Ishikawa (cell line): ENCODE data around the gene ZC3H4.

Experiments
- CEBPB ChIP-seq: IDR thresholded peaks from 2 replicates; pipeline ENCODE4 v1.6.1; 2012
- CREB1 ChIP-seq: IDR thresholded peaks from 2 replicates; pipeline ENCODE4 v1.6.1; 2012; ENCODE audit warnings: low read depth
- EGR1 ChIP-seq: IDR thresholded peaks from 2 replicates; pipeline ENCODE4 v1.6.1; 2012
- EP300 ChIP-seq: IDR thresholded peaks from 2 replicates; pipeline ENCODE4 v1.6.1; 2012; ENCODE audit warnings: borderline replicate concordance
- FOXM1 ChIP-seq: IDR thresholded peaks from 2 replicates; pipeline ENCODE4 v1.6.1; 2012; ENCODE audit warnings: low read depth, borderline replicate concordance
- NFIC ChIP-seq: IDR thresholded peaks from 2 replicates; pipeline ENCODE4 v1.6.1; 2012
- RAD21 ChIP-seq: IDR thresholded peaks from 2 replicates; pipeline ENCODE4 v1.6.1; 2012; ENCODE audit warnings: low read depth
- TAF1 ChIP-seq: IDR thresholded peaks from 2 replicates; pipeline ENCODE4 v1.6.1; 2012; ENCODE audit warnings: low read depth, mild to moderate bottlenecking
- TCF12 ChIP-seq: IDR thresholded peaks from 2 replicates; pipeline ENCODE4 v1.6.1; 2012; ENCODE audit warnings: low read depth
- TEAD4 ChIP-seq: IDR thresholded peaks from 2 replicates; pipeline ENCODE4 v1.6.1; 2012
- YY1 ChIP-seq: IDR thresholded peaks from 2 replicates; pipeline ENCODE4 v1.6.1; 2012; ENCODE audit warnings: low read depth
- ZBTB7A ChIP-seq: IDR thresholded peaks from 2 replicates; pipeline ENCODE4 v1.6.1; 2012; ENCODE audit warnings: low read depth
- TF ChIP-seq, protein P1 (sequence below): IDR thresholded peaks from 2 replicates; pipeline ENCODE4 v1.6.1; 2012
- TF ChIP-seq, protein P2 (sequence below): IDR thresholded peaks from 2 replicates; pipeline ENCODE4 v1.6.1; 2012
- TF ChIP-seq, protein P3 (sequence below): IDR thresholded peaks from 2 replicates; pipeline ENCODE4 v1.6.1; 2012; ENCODE audit warnings: low read depth, mild to moderate bottlenecking

The ZC3H4 gene

DNA sequence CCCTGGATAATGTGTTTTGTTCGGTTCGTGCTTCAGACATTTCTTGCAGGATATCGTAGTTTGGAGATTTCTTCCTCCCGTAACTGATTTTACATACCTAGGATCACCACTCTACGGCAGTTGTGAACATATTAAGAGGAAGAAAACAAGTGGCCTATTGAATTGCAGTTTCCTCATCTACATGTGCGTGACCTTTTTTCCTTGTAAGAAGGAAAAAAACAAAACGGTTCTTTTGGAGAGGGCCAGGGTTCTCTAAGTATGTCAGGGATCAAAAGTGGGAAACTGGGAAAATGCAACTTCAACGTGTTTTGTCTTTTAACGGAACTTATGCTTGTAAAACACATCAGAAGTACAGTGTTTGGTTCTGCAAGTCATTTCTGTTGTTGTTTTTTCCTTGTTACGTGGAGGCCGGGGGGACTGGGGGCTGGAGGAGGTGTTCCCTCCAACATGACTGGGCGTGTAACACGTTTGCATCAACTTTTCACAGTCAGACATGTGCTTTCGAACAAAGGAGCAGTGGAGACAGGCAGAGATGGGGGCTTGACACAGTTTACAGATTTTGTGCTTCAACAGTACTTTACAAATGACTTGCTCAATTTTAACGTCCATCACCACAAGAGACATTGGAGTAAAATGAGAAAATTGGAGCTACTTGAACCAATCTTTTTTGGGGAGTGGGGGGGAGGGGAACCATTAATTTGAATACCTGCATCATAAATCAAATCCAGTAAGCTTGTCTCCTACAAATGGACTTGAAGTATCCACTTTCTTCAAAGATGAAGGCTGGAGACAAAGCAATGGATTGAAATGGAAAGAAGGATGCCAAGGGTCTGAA is 3.8 kb downstream of the ZC3H4 start:
- TF ChIP-seq RAD21 (no peak), EP300 (no peak), CREB1 (no peak), TAF1 (no peak), YY1 (no peak), FOXM1 (no peak), NFIC (no peak), TEAD4 (no peak), CEBPB (no peak), ZBTB7A (no peak), EGR1 (no peak), TCF12 (no peak)
- TF ChIP-seq, protein P1, sequence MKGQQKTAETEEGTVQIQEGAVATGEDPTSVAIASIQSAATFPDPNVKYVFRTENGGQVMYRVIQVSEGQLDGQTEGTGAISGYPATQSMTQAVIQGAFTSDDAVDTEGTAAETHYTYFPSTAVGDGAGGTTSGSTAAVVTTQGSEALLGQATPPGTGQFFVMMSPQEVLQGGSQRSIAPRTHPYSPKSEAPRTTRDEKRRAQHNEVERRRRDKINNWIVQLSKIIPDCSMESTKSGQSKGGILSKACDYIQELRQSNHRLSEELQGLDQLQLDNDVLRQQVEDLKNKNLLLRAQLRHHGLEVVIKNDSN: no peak
- TF ChIP-seq, protein P2, sequence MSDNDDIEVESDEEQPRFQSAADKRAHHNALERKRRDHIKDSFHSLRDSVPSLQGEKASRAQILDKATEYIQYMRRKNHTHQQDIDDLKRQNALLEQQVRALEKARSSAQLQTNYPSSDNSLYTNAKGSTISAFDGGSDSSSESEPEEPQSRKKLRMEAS: no peak
- TF ChIP-seq, protein P3, sequence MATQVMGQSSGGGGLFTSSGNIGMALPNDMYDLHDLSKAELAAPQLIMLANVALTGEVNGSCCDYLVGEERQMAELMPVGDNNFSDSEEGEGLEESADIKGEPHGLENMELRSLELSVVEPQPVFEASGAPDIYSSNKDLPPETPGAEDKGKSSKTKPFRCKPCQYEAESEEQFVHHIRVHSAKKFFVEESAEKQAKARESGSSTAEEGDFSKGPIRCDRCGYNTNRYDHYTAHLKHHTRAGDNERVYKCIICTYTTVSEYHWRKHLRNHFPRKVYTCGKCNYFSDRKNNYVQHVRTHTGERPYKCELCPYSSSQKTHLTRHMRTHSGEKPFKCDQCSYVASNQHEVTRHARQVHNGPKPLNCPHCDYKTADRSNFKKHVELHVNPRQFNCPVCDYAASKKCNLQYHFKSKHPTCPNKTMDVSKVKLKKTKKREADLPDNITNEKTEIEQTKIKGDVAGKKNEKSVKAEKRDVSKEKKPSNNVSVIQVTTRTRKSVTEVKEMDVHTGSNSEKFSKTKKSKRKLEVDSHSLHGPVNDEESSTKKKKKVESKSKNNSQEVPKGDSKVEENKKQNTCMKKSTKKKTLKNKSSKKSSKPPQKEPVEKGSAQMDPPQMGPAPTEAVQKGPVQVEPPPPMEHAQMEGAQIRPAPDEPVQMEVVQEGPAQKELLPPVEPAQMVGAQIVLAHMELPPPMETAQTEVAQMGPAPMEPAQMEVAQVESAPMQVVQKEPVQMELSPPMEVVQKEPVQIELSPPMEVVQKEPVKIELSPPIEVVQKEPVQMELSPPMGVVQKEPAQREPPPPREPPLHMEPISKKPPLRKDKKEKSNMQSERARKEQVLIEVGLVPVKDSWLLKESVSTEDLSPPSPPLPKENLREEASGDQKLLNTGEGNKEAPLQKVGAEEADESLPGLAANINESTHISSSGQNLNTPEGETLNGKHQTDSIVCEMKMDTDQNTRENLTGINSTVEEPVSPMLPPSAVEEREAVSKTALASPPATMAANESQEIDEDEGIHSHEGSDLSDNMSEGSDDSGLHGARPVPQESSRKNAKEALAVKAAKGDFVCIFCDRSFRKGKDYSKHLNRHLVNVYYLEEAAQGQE: no peak

DNA sequence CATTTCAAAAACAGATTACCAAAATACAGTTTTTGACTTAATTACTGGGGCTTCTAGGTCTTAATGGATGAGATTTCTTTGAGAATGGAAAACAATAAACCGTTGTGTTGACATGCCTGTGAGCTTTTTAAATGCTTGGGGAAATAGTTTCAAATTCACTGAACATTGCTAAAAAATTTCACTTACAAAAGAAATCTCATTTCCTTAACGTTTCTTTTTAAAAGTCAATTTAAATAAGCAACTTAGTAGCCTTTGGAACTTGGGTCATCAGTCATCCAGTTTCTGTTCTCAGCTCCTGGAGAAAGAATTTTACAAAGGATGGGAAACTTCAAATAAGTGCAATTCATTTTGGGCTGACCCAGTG is 4.4 kb downstream of the ZC3H4 start:
- TF ChIP-seq TEAD4 (no peak), YY1 (no peak), EP300 (no peak), RAD21 (no peak), ZBTB7A (no peak), CEBPB (no peak), FOXM1 (no peak), TCF12 (no peak), CREB1 (no peak), TAF1 (no peak)
- TF ChIP-seq, protein P2: no peak
- TF ChIP-seq, protein P1: no peak

DNA sequence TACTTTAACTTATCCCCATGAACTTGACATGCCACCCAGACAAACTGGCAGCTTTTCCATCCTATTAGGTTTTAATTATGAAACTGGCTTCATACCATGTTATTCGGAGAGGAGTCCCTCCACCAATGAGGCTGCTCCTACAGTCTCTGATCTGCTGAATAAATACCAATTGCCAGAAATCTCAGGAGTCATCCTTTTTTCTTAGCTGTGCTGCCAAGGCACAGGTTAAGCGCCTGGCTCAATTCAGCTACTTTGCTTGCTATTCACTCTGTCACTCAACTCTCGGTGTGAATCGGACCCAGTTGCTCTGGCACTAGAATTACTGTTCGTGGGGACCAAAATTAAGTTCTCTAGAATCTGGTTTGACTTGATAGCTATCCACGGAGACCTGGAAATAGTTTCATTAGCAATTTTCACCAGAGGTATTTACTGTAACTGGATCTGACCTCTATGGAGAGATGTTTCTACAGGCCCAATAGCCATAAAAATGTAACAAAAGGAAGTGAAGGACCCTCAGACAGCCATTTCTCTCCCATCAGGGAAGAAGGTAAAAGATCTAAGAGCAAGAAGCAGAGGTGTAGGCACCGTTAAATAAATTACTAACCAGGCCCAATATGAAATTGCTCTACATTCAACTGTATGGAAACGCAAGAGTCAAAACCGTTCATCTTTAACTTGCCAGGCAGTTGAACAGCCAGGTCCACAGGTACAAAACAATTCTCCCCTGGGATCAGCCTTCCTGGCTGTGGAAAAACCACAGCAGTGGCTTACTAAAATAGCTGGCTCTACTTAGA is 5.4 kb downstream of the ZC3H4 start:
- TF ChIP-seq, protein P1: no peak
- TF ChIP-seq ZBTB7A (no peak), YY1 (no peak), RAD21 (no peak), TEAD4 (no peak)

DNA sequence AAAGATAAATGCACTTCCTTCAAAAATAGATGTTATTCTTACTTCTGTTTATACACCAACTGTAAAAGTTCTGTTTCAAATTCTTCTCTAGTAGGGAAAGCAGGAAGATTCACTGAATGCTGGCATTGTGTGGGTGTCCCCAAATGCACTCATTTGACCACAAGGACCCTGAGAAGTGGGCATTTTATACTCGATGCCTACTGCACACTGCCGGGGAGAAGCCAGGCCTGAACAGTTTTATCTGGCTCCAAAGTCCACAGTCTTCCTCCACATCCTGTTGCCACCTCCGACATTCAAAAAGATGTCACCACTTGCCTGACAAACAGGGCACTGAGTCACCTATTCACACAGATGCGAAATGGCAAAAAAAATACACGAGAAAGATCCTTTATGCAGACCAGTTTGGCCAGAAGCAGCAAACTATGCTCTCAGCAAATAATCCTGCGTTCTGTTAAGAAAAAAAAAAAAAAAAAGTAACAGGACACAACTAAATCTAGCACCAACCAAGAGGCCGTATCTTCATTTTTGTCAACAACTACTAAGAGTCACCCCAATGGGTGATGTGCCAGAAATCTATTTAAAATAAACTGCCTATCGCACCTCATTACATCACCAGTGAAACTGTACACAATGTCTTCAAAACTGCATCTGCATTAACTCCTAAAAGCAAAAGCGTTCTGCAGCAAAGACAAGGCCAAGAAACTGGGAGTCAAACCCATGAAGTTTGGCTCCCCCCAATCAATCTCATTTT is 6.2 kb downstream of the ZC3H4 start:
- TF ChIP-seq EP300 (no peak), TAF1 (no peak), FOXM1 (no peak), TCF12 (no peak), YY1 (no peak), RAD21 (no peak), EGR1 (no peak), ZBTB7A (no peak), TEAD4 (no peak), CREB1 (no peak)
- TF ChIP-seq, protein P1: no peak
- TF ChIP-seq, protein P2: no peak
- TF ChIP-seq, protein P3: no peak
